Kidney (tissue), 14 donors: Measurements from ENCODE around the gene PCGF5. TPM values are rescaled to one million over a fixed set of nuclear protein-coding genes. Genes with fewer than 3 reads are reported as not detected.

Experiments used
- DNase-seq, 5 donors: peaks; one replicate each; pipeline ENCODE4 v3.0.0-alpha.2; 2013 to 2020
- FAIRE-seq: peaks from 2 replicates; lab custom pipeline; 2012; peaks lifted over from hg19 to GRCh38; lab: Jason Lieb, UNC
- H3K27ac ChIP-seq, 2 donors: one replicate each; pipeline ENCODE4 v1.7.0; 2013; ENCODE audit warnings: low read depth in 2 of 2, low read length in 2 of 2, inconsistent platforms in 1 of 2
- H3K27me3 ChIP-seq: one replicate; pipeline ENCODE4 v1.7.1; 2013; ENCODE audit warnings: low read length, inconsistent platforms; ENCODE audit not compliant: control insufficient read depth, insufficient read depth
- H3K36me3 ChIP-seq, 3 donors: one replicate each; pipeline versions ENCODE4 v1.7.0 to v1.7.1; 2013; ENCODE audit warnings: low read length in 3 of 3, control low read depth in 1 of 3, inconsistent platforms in 1 of 3; ENCODE audit not compliant: insufficient read depth in 3 of 3, control insufficient read depth in 2 of 3
- H3K4me1 ChIP-seq, 3 donors: one replicate each; pipeline versions ENCODE4 v1.7.0 to v1.7.1; 2013; ENCODE audit warnings: low read length in 3 of 3, inconsistent platforms in 1 of 3, low read depth in 1 of 3; ENCODE audit not compliant: control insufficient read depth in 2 of 3, insufficient read depth in 2 of 3
- H3K4me3 ChIP-seq, 3 donors: one replicate each; pipeline versions ENCODE4 v1.7.0 to v1.8.1; 2013; ENCODE audit warnings: low read length in 3 of 3, control low read depth in 1 of 3, inconsistent platforms in 1 of 3
- H3K9ac ChIP-seq, 3 donors: one replicate each; pipeline versions ENCODE4 v1.7.0 to v1.7.1; 2013; ENCODE audit warnings: low read length in 3 of 3, control low read depth in 1 of 3, inconsistent platforms in 1 of 3
- H3K9me3 ChIP-seq, 3 donors: one replicate each; pipeline versions ENCODE4 v1.7.0 to v1.7.1; 2013; ENCODE audit warnings: low read length in 3 of 3, control low read depth in 1 of 3, inconsistent platforms in 1 of 3; ENCODE audit not compliant: control insufficient read depth in 2 of 3, insufficient read depth in 1 of 3
- intact Hi-C: fragments of 100-400 bp; cut with DNase I; formaldehyde crosslinking; loops from one replicate; pipeline ENCODE4 v1.11.1; 2022
- polyA plus RNA-seq: library from polyadenylated mRNA; stranded (reverse); fragments of 350-450 nt; fragmentation: Illumina TruSeq; extraction: RNeasy Lipid Tissue Mini Kit (QIAGEN cat#74804); gene quantifications from one replicate; pipeline ENCODE4 v1.2.3, GENCODE V29; 2014; ENCODE audit warnings: low read depth, low replicate concordance; ENCODE audit not compliant: insufficient read depth
- total RNA-seq: library from RNA; stranded (reverse); fragmentation: NEBNext Ultra II Directional; extraction: Animal tissue kit (Norgen Biotek cat#: 25700); gene quantifications from one replicate; pipeline ENCODE4 v1.2.1, GENCODE V29; 2021
- TF ChIP-seq, protein P1 (sequence below): IDR thresholded peaks from 3 replicates; pipeline ENCODE4 v1.5.1; 2012; ENCODE audit warnings: mild to moderate bottlenecking, moderate library complexity, borderline replicate concordance; ENCODE audit not compliant: insufficient read depth; ENCODE audit errors: extremely low read depth
- donor health status: control.
- donor health status: control.
- donor health status: control.
- donor health status: control.
- donor health status: control.
- donor health status: DM: yes; HTN: yes; CAD: no.
- donor health status: Normal renal cell carcinoma (clear cell type).

Gene PCGF5
- total and polyA plus RNA-seq, 2 donors from 2014 or later = 26.8 to 49.1 TPM

GRCh38 chr10:91239789-91240188 is 19.3 kb downstream of the PCGF5 start:
- H3K36me3 ChIP-seq = no peaks in the 10 kb centered on the region
- intact Hi-C loops = no loop called here
- no peak for FAIRE-seq

GRCh38 chr10:91242940-91243339 is 22.5 kb downstream of the PCGF5 start:
- no peak overlapping the region for H3K4me3 ChIP-seq
- no peaks in the 10 kb centered on the region for H3K27me3 ChIP-seq
- peaks cover 0 to 3% (median 0%) of the 10 kb centered on the region in 3 donors for H3K4me1 ChIP-seq
- H3K36me3 ChIP-seq = no peaks in the 10 kb centered on the region
- intact Hi-C loops = no loop called here
- no peak overlapping the region for H3K9ac ChIP-seq
- FAIRE-seq = no peak
- no peaks in the 10 kb centered on the region for H3K9me3 ChIP-seq
- DNase-seq = peak in 1 of 5 donors; percentile 3
- TF ChIP-seq, protein P1, sequence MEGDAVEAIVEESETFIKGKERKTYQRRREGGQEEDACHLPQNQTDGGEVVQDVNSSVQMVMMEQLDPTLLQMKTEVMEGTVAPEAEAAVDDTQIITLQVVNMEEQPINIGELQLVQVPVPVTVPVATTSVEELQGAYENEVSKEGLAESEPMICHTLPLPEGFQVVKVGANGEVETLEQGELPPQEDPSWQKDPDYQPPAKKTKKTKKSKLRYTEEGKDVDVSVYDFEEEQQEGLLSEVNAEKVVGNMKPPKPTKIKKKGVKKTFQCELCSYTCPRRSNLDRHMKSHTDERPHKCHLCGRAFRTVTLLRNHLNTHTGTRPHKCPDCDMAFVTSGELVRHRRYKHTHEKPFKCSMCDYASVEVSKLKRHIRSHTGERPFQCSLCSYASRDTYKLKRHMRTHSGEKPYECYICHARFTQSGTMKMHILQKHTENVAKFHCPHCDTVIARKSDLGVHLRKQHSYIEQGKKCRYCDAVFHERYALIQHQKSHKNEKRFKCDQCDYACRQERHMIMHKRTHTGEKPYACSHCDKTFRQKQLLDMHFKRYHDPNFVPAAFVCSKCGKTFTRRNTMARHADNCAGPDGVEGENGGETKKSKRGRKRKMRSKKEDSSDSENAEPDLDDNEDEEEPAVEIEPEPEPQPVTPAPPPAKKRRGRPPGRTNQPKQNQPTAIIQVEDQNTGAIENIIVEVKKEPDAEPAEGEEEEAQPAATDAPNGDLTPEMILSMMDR = no peak
- H3K27ac ChIP-seq = no peak overlapping the region

More at GRCh38 chr10:91239789-91240188, 19.3 kb downstream of the PCGF5 start:
- no peak for DNase-seq
- Histone ChIP-seq H3K9me3 (no peaks in the 10 kb centered on the region), H3K27ac (no peak overlapping the region), H3K27me3 (no peaks in the 10 kb centered on the region), H3K4me3 (no peak overlapping the region), H3K4me1 (no peaks in the 10 kb centered on the region), H3K9ac (no peak overlapping the region)
- TF ChIP-seq, protein P1 = no peak

- no peak overlapping the region for H3K27ac ChIP-seq
- no peak for FAIRE-seq
- intact Hi-C loops = no loop called here
- no peak overlapping the region for H3K9ac ChIP-seq
- H3K27me3 ChIP-seq = no peaks in the 10 kb centered on the region
- DNase-seq = peak in 1 of 5 donors; percentile 42
- no peak overlapping the region for H3K4me3 ChIP-seq
- no peaks in the 10 kb centered on the region for H3K36me3 ChIP-seq
- H3K4me1 ChIP-seq = peaks cover 0 to 3% (median 0%) of the 10 kb centered on the region in 3 donors
- TF ChIP-seq, protein P1 = no peak
- no peaks in the 10 kb centered on the region for H3K9me3 ChIP-seq
Observed at GRCh38 chr10:91247360-91248111, 27.1 kb downstream of the PCGF5 start.
